SU-DHL-6 (cell line): ENCODE measurements around the gene RPL7A.
"Not testable (repeated sequence)": the region's sequence is repeated elsewhere in the genome, so short reads cannot be mapped to it uniquely, and the experiment has no call there.

Experiments
- H2AFZ ChIP-seq: fragments of 200-600 bp; sonication (generic); 2 replicates; pipeline ENCODE4 v1.6.1; 2014; ENCODE audit warnings: low read depth, mild to moderate bottlenecking, moderate library complexity, mixed read lengths, antibody characterized with exemption, low read length; ENCODE audit not compliant: severe bottlenecking
- H3F3A ChIP-seq: fragments of 200-600 bp; shearing (Covaris generic); 2 replicates; pipeline ENCODE4 v1.6.0; 2016; ENCODE audit warnings: antibody characterized with exemption, mild to moderate bottlenecking; ENCODE audit not compliant: insufficient read depth
- H3K27ac ChIP-seq: fragments of 200-600 bp; sonication (generic); 2 replicates; pipeline ENCODE4 v1.5.1; 2016; ENCODE audit warnings: low read depth, mild to moderate bottlenecking, low read length, moderate library complexity, mixed read lengths
- H3K27me3 ChIP-seq: fragments of 200-600 bp; sonication (generic), shearing (Covaris generic); 2 replicates; pipeline ENCODE4 v1.6.0; 2014; ENCODE audit warnings: mild to moderate bottlenecking, low read length
- H3K36me3 ChIP-seq: fragments of 200-600 bp; sonication (generic); 2 replicates; pipeline ENCODE4 v1.6.1; 2014; ENCODE audit warnings: mild to moderate bottlenecking, low read length, mixed read lengths
- H3K4me2 ChIP-seq: fragments of 300-600, 200-600 bp; shearing (Covaris generic), sonication (generic); 2 replicates; pipeline ENCODE4 v1.6.0; 2014; ENCODE audit warnings: low read length, low read depth, mild to moderate bottlenecking; ENCODE audit not compliant: poor library complexity, severe bottlenecking
- H3K4me3 ChIP-seq: fragments of 200-600 bp; sonication (generic); 2 replicates; pipeline ENCODE4 v1.5.1; 2014; ENCODE audit warnings: antibody characterized with exemption, low read length, mild to moderate bottlenecking, mixed read lengths; ENCODE audit not compliant: insufficient read depth, poor library complexity, severe bottlenecking
- H3K79me2 ChIP-seq: fragments of 200-600 bp; sonication (generic); 2 replicates; pipeline ENCODE4 v1.6.1; 2014; ENCODE audit warnings: mild to moderate bottlenecking, low read length, moderate library complexity; ENCODE audit not compliant: insufficient read depth
- H3K9ac ChIP-seq: fragments of 200-600 bp; sonication (generic); 2 replicates; pipeline ENCODE4 v1.7.0; 2014; ENCODE audit warnings: mild to moderate bottlenecking, low read length
- H3K9me2 ChIP-seq: fragments of 200-600 bp; sonication (generic); replicated peaks from 2 replicates; pipeline ENCODE4 v1.6.1; 2014; ENCODE audit warnings: low read length; ENCODE audit not compliant: insufficient read depth
- H3K9me3 ChIP-seq: fragments of 200-600 bp; sonication (generic); 2 replicates; pipeline ENCODE4 v1.6.1; 2014; ENCODE audit warnings: low read length, mixed read lengths; ENCODE audit not compliant: insufficient read depth
- H4K20me1 ChIP-seq: fragments of 200-600 bp; sonication (generic); 2 replicates; pipeline ENCODE4 v1.6.1; 2014; ENCODE audit warnings: low read depth, mild to moderate bottlenecking, antibody characterized with exemption, low read length, moderate library complexity, mixed read lengths
- EZH2phosphoT487 ChIP-seq: fragments of 200-600 bp; sonication (generic), shearing (Covaris generic); conservative IDR thresholded peaks from 2 replicates; pipeline ENCODE4 v1.6.1; 2018; ENCODE audit warnings: mild to moderate bottlenecking, antibody characterized with exemption, low read length, moderate library complexity, mixed read lengths
- TF ChIP-seq, protein P1 (sequence below): fragments of 200-600 bp; sonication (generic); IDR thresholded peaks from one replicate; pipeline ENCODE4 v1.5.1; 2017; ENCODE audit warnings: antibody characterized with exemption, mild to moderate bottlenecking, low read length, moderate library complexity; ENCODE audit not compliant: insufficient read depth, poor library complexity, severe bottlenecking

Gene RPL7A

GRCh38 chr9:133389562-133389961 is 41.5 kb downstream of the RPL7A start:
- Histone ChIP-seq H3F3A (no peaks in the 10 kb centered on the region), H3K4me2 (no peak overlapping the region), H3K9me2 (no peaks in the 10 kb centered on the region), H3K9ac (no peak overlapping the region), H3K9me3 (no peaks in the 10 kb centered on the region), H3K36me3 (no peaks in the 10 kb centered on the region), H3K27me3 (no peaks in the 10 kb centered on the region), H3K27ac (no peak overlapping the region), H2AFZ (no peak overlapping the region), H3K4me3 (no peak overlapping the region), H4K20me1 (no peaks in the 10 kb centered on the region), H3K79me2 (no peaks in the 10 kb centered on the region)
- no peak for TF ChIP-seq EZH2phosphoT487
- TF ChIP-seq, protein P1, sequence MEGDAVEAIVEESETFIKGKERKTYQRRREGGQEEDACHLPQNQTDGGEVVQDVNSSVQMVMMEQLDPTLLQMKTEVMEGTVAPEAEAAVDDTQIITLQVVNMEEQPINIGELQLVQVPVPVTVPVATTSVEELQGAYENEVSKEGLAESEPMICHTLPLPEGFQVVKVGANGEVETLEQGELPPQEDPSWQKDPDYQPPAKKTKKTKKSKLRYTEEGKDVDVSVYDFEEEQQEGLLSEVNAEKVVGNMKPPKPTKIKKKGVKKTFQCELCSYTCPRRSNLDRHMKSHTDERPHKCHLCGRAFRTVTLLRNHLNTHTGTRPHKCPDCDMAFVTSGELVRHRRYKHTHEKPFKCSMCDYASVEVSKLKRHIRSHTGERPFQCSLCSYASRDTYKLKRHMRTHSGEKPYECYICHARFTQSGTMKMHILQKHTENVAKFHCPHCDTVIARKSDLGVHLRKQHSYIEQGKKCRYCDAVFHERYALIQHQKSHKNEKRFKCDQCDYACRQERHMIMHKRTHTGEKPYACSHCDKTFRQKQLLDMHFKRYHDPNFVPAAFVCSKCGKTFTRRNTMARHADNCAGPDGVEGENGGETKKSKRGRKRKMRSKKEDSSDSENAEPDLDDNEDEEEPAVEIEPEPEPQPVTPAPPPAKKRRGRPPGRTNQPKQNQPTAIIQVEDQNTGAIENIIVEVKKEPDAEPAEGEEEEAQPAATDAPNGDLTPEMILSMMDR, result no peak

- no peak overlapping the region for H3K4me3 ChIP-seq
- H3K27ac ChIP-seq, result no peak overlapping the region
- H3K4me2 ChIP-seq, result no peak overlapping the region
- H3F3A ChIP-seq, result no peaks in the 10 kb centered on the region
- TF ChIP-seq EZH2phosphoT487, result no peak
- H3K36me3 ChIP-seq, result no peaks in the 10 kb centered on the region
- no peaks in the 10 kb centered on the region for H3K27me3 ChIP-seq
- H3K9me3 ChIP-seq, result no peaks in the 10 kb centered on the region
- H4K20me1 ChIP-seq, result no peaks in the 10 kb centered on the region
- H2AFZ ChIP-seq, result no peak overlapping the region
- no peak overlapping the region for H3K9ac ChIP-seq
- no peaks in the 10 kb centered on the region for H3K79me2 ChIP-seq
- H3K9me2 ChIP-seq, result no peaks in the 10 kb centered on the region
Measured at GRCh38 chr9:133390713-133391112, 42.7 kb downstream of the RPL7A start.

DNA sequence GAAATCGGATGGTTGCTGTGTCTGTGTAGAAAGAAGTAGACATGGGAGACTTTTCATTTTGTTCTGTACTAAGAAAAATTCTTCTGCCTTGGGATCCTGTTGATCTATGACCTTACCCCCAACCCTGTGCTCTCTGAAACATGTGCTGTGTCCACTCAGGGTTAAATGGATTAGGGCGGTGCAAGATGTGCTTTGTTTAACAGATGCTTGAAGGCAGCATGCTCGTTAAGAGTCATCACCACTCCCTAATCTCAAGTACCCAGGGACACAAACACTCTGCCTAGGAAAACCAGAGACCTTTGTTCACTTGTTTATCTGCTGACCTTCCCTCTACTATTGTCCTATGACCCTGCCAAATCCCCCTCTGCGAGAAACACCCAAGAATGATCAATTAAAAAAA is 43.4 kb downstream of the RPL7A start:
- H3K79me2 ChIP-seq, H3F3A ChIP-seq, H3K9ac ChIP-seq, H3K9me2 ChIP-seq, H3K4me3 ChIP-seq, H3K27ac ChIP-seq, H2AFZ ChIP-seq, H3K4me2 ChIP-seq, H3K36me3 ChIP-seq, H4K20me1 ChIP-seq, H3K9me3 ChIP-seq, H3K27me3 ChIP-seq: not testable (repeated sequence)

- not testable (repeated sequence) for H3K4me2 ChIP-seq, H3K9ac ChIP-seq, H3F3A ChIP-seq, H3K27ac ChIP-seq, H4K20me1 ChIP-seq, H3K79me2 ChIP-seq, H3K9me2 ChIP-seq, H3K9me3 ChIP-seq, H3K27me3 ChIP-seq, H2AFZ ChIP-seq, H3K4me3 ChIP-seq, H3K36me3 ChIP-seq
Measured at GRCh38 chr9:133392308-133392707, 44.3 kb downstream of the RPL7A start.

- Histone ChIP-seq H3K9me3 (no peaks in the 10 kb centered on the region), H3K79me2 (no peaks in the 10 kb centered on the region), H3K4me2 (no peak overlapping the region), H2AFZ (no peak overlapping the region), H3K27ac (no peak overlapping the region), H3K4me3 (no peak overlapping the region), H3K27me3 (no peaks in the 10 kb centered on the region), H3K9ac (no peak overlapping the region), H3K36me3 (no peaks in the 10 kb centered on the region), H3F3A (no peaks in the 10 kb centered on the region), H4K20me1 (no peaks in the 10 kb centered on the region), H3K9me2 (no peaks in the 10 kb centered on the region)
- TF ChIP-seq, protein P1, result no peak
- no peak for TF ChIP-seq EZH2phosphoT487
Measured at GRCh38 chr9:133393399-133393798, 45.4 kb downstream of the RPL7A start.
